Measurements from ENCODE around the gene BLOC1S3. TPM values are rescaled to one million over a fixed set of nuclear protein-coding genes. Genes with fewer than 3 reads are reported as not detected.

Gene BLOC1S3
- total and polyA plus RNA-seq, 2 of the 13 experiments (the other 11 are each of a cell fraction or from before 2014, with no cell fraction given): 4.3 to 4.8 TPM

DNA sequence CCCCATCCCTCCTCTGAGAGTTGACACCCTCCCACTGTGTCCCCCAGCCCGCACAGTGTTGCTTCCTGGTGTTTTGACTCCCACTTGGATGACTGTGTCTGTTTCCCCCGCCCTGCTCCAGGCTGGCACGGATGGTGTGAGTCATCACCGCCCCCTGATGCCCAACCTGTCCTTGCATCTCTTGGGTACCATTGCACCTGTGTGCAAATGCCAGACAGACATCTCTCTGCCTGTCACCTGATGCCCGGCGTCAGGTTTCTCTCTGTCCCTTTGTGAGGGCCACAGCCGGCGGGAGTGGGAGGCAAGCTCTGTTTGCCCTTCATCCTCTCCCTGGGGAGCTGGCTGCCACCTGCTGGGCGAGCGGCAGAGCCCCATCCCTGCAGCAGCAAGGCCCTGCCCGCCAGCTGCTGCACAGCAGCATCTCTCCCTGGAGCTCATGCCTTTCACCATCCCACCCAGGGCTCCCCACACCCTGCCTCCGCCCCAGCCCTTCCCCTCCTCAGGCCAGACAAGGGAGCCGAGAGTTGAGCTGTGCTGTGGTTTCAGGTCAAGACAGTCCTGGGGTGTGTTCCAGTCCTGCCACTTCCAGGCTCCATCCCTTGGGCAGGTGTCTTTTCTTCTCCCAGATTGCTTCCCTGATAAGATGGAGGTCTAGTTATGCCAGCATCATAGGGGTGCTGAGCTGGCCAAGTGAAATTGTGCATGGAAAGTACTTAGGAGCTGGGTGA, 47.5 kb upstream of the BLOC1S3 start (continued):
- TF ChIP-seq ZBTB39 (CRISPR knock-in tag; IDR thresholded peaks at IDR 0.05): no peak
- no peak for TF ChIP-seq ZNF101 (CRISPR knock-in tag; IDR thresholded peaks at IDR 0.05; ENCODE audit: borderline replicate concordance, low read depth)
- TF ChIP-seq IKZF5 (CRISPR knock-in tag; IDR thresholded peaks at IDR 0.05): no peak
- TF ChIP-seq TEAD3 (CRISPR knock-in tag; optimal IDR thresholded peaks at IDR 0.05; ENCODE audit: borderline replicate concordance): peak; percentile 54
- no peak for TF ChIP-seq FOXA3 (CRISPR knock-in tag; IDR thresholded peaks at IDR 0.05)
- no peak for TF ChIP-seq ZNF503 (CRISPR knock-in tag; IDR thresholded peaks at IDR 0.05)
- TF ChIP-seq SAFB2 (CRISPR knock-in tag; IDR thresholded peaks at IDR 0.05; ENCODE audit: borderline replicate concordance, low read depth): no peak
- no peak for TF ChIP-seq MED13 (CRISPR knock-in tag; IDR thresholded peaks at IDR 0.05)
- TF ChIP-seq THAP9 (CRISPR knock-in tag; IDR thresholded peaks at IDR 0.05; ENCODE audit: borderline replicate concordance): no peak; the same call in 1 of the 2 replicates
- no peak for TF ChIP-seq MYPOP (CRISPR knock-in tag; IDR thresholded peaks at IDR 0.05)
- TF ChIP-seq, protein P1, sequence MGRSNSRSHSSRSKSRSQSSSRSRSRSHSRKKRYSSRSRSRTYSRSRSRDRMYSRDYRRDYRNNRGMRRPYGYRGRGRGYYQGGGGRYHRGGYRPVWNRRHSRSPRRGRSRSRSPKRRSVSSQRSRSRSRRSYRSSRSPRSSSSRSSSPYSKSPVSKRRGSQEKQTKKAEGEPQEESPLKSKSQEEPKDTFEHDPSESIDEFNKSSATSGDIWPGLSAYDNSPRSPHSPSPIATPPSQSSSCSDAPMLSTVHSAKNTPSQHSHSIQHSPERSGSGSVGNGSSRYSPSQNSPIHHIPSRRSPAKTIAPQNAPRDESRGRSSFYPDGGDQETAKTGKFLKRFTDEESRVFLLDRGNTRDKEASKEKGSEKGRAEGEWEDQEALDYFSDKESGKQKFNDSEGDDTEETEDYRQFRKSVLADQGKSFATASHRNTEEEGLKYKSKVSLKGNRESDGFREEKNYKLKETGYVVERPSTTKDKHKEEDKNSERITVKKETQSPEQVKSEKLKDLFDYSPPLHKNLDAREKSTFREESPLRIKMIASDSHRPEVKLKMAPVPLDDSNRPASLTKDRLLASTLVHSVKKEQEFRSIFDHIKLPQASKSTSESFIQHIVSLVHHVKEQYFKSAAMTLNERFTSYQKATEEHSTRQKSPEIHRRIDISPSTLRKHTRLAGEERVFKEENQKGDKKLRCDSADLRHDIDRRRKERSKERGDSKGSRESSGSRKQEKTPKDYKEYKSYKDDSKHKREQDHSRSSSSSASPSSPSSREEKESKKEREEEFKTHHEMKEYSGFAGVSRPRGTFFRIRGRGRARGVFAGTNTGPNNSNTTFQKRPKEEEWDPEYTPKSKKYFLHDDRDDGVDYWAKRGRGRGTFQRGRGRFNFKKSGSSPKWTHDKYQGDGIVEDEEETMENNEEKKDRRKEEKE (IDR thresholded peaks at IDR 0.05): no peak
- TF ChIP-seq ZEB1 (IDR thresholded peaks at IDR 0.05; ENCODE audit: insufficient replicate concordance, low read depth): no peak
- no peak for TF ChIP-seq FOXC1 (CRISPR knock-in tag; IDR thresholded peaks at IDR 0.05; ENCODE audit: borderline replicate concordance)

Data from HepG2 (cell line).